IMR-90 (cell line): ENCODE measurements around the gene PLEKHH2.

Source experiments
- CEBPB ChIP-seq: IDR thresholded peaks from 2 replicates; pipeline ENCODE4 v1.6.1; 2012; ENCODE audit warnings: low read depth, low read length, improper control_type of control experiment
- POLR2A ChIP-seq: IDR thresholded peaks from 2 replicates; pipeline ENCODE4 v1.6.1; 2012; ENCODE audit warnings: mild to moderate bottlenecking, low read depth, low read length
- TF ChIP-seq, protein P1 (sequence below): conservative IDR thresholded peaks from 2 replicates; pipeline ENCODE4 v1.5.1; 2012; ENCODE audit warnings: mild to moderate bottlenecking, low read depth, low read length, improper control_type of control experiment

DNA sequence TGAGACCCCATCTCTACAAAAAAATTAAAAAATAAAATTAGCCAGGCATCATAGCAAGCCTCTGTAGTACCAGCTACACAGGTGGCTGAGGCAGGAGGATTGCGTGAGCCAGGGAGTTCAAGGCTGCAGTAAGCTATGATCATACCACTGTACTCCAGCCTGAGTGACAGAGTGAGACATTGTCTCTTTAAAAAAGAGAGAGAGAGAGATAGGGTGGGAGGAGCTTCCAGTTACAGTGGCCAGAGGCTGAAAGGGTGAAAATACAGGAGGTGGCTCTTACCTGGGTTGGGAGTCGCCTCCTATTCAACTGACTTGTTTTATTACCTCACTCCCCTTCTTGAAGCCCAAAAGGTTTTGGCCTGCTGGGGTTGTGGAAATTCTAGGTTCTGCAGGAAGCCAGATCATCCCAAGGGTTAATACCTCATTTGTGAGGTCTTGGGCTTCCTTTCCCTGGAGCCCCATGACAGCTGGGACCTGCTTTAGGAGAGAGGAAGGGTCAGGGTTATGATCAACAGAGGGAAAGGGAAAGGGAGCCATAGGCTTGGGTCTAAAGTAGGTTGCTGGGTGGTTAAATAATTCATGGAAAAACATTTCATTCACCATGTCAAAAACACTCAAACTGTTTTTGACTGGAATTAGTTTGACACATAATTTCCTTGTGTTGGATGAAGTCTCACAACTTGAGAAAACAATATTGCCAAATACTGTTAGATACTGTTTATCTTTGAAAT is 154.1 kb downstream of the PLEKHH2 start:
- TF ChIP-seq, protein P1, sequence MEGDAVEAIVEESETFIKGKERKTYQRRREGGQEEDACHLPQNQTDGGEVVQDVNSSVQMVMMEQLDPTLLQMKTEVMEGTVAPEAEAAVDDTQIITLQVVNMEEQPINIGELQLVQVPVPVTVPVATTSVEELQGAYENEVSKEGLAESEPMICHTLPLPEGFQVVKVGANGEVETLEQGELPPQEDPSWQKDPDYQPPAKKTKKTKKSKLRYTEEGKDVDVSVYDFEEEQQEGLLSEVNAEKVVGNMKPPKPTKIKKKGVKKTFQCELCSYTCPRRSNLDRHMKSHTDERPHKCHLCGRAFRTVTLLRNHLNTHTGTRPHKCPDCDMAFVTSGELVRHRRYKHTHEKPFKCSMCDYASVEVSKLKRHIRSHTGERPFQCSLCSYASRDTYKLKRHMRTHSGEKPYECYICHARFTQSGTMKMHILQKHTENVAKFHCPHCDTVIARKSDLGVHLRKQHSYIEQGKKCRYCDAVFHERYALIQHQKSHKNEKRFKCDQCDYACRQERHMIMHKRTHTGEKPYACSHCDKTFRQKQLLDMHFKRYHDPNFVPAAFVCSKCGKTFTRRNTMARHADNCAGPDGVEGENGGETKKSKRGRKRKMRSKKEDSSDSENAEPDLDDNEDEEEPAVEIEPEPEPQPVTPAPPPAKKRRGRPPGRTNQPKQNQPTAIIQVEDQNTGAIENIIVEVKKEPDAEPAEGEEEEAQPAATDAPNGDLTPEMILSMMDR = no peak
- TF ChIP-seq POLR2A = no peak
- TF ChIP-seq CEBPB = no peak
